Sigmoid colon (tissue), 4 donors: Measurements from ENCODE around the gene CDT1.

Experiments used
- CTCF ChIP-seq, 4 experiments: fragments of 450-650 bp in 3 of 4; fragments of 200-600 bp in 1 of 4; IDR thresholded peaks; one replicate each; pipeline ENCODE4 v1.5.1; 2016 to 2019; ENCODE audit warnings: antibody characterized with exemption in 4 of 4, mild to moderate bottlenecking in 3 of 4, moderate library complexity in 2 of 4
- EP300 ChIP-seq, 4 donors: sonication (generic); formaldehyde crosslinking; IDR thresholded peaks; one replicate each; pipeline ENCODE4 v1.6.1; 2017; ENCODE audit warnings: antibody characterized with exemption in 4 of 4
- POLR2A ChIP-seq, 2 donors: fragments of 450-650 bp; IDR thresholded peaks; one replicate each; pipeline ENCODE4 v1.6.1; 2016; ENCODE audit warnings: antibody characterized with exemption in 2 of 2, mild to moderate bottlenecking in 2 of 2, moderate library complexity in 2 of 2

- TF ChIP-seq EP300 (IDR thresholded peaks at IDR 0.05): no peak
- no peak for TF ChIP-seq CTCF (IDR thresholded peaks at IDR 0.05)
- TF ChIP-seq POLR2A (IDR thresholded peaks at IDR 0.05): no peak
Observed at GRCh38 chr16:88782454-88783390, 20.9 kb upstream of the CDT1 start.
